ENCODE measurements around the gene DUSP15.
A peak's percentile ranks its signal among the peaks of the same experiment; 100 is the strongest.

DUSP15 gene

DNA sequence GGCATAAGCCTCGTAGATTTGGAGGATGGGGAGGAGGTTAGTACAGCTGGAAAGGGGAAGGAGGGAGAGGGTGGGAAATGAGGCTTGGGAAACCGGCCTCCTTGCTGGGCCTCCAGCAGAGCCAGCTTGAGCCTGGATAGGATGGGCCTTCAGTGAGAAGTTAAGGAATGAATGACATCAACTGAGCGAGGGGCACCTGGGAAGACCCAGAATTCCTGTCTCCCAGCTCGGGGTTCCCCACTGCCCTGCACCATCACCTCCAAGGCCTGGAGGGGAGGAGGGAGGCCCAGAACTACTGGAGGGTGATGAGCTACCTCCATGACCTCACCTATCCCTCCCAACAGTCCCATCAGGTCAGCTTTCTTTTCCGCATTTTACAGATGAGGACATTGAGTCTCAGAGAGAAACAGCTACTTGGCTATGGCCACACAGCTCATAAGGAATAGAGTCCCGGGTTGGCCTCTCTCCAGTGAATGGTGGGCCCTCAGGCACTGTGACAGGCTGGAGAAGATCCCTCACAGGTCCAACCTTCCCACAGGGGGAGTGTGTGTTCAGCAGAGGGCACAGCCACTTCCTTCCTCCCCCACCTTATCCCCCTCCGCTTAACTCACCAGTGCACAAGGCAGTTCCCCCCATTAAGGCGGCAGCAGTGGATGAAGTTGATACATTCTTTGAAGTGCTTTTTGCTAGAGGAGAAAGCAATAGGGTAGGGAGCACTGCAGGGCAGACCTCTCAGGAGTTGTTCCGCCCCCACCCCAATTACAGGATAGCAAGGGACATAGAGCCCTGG, 6.8 kb downstream of the DUSP15 start:
- no peak overlapping the region for H3K4me3 ChIP-seq (ENCODE audit: low read depth, low read length)
- in situ Hi-C loops (cut with HindIII; ENCODE audit: low pct_ligation_motif_present, low sequenced_read_pairs) = no loop called here
- TF ChIP-seq CTCF (IDR thresholded peaks at IDR 0.05; ENCODE audit: low read depth, low read length, missing control alignments) = no peak
- H3K36me3 ChIP-seq (replicated peaks) = no peaks in the 10 kb centered on the region
- no peak overlapping the region for H3K27ac ChIP-seq
- peaks cover 9% of the 10 kb centered on the region for H3K27me3 ChIP-seq (replicated peaks)
- DNase-seq = no peak

- H3K4me3 ChIP-seq (ENCODE audit: low read depth, low read length) = no peak overlapping the region
- in situ Hi-C loops (cut with HindIII; ENCODE audit: low pct_ligation_motif_present, low sequenced_read_pairs) = no loop called here
- H3K27ac ChIP-seq = no peak overlapping the region
- TF ChIP-seq CTCF (IDR thresholded peaks at IDR 0.05; ENCODE audit: low read depth, low read length, missing control alignments) = no peak
- DNase-seq = no peak
- no peaks in the 10 kb centered on the region for H3K36me3 ChIP-seq (replicated peaks)
- H3K27me3 ChIP-seq (replicated peaks) = peaks cover 11% of the 10 kb centered on the region
Measured at GRCh38 chr20:31862506-31862905, 7.8 kb downstream of the DUSP15 start.

DNA sequence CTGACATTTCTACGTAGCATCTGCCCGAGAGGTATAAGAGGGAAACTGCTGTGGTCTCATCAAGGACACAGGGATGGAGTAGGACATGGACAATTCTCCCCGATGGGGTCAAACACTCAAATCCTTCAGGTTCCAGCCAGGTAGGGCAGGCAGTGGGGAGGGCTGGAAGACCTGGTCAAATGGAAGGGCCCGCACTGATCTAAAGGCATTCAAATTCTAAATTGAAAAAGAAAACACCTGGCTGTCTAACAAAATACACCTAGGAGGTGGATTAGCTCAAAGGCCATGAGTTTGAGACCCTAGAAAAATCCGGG, 8.2 kb downstream of the DUSP15 start:
- peaks cover 11% of the 10 kb centered on the region for H3K27me3 ChIP-seq (replicated peaks)
- H3K27ac ChIP-seq = no peak overlapping the region
- in situ Hi-C loops (cut with HindIII; ENCODE audit: low pct_ligation_motif_present, low sequenced_read_pairs) = no loop called here
- no peak for TF ChIP-seq CTCF (IDR thresholded peaks at IDR 0.05; ENCODE audit: low read depth, low read length, missing control alignments)
- no peaks in the 10 kb centered on the region for H3K36me3 ChIP-seq (replicated peaks)
- no peak for DNase-seq
- no peak overlapping the region for H3K4me3 ChIP-seq (ENCODE audit: low read depth, low read length)

- Histone ChIP-seq H3K36me3 (replicated peaks) (no peaks in the 10 kb centered on the region), H3K27me3 (replicated peaks) (peaks cover 11% of the 10 kb centered on the region), H3K27ac (no peak overlapping the region), H3K4me3 (ENCODE audit: low read depth, low read length) (peak overlapping the region; percentile 44)
- in situ Hi-C loops (cut with HindIII; ENCODE audit: low pct_ligation_motif_present, low sequenced_read_pairs) = no loop called here
- no peak for TF ChIP-seq CTCF (IDR thresholded peaks at IDR 0.05; ENCODE audit: low read depth, low read length, missing control alignments)
- no peak for DNase-seq
Measured at GRCh38 chr20:31861385-31862156, 8.8 kb downstream of the DUSP15 start.

GRCh38 chr20:31861135-31861384, 9.3 kb downstream of the DUSP15 start:
- no peak for DNase-seq
- Histone ChIP-seq H3K4me3 (ENCODE audit: low read depth, low read length) (peak overlapping the region; percentile 44), H3K27me3 (replicated peaks) (peaks cover 11% of the 10 kb centered on the region), H3K27ac (no peak overlapping the region), H3K36me3 (replicated peaks) (no peaks in the 10 kb centered on the region)
- no peak for TF ChIP-seq CTCF (IDR thresholded peaks at IDR 0.05; ENCODE audit: low read depth, low read length, missing control alignments)
- in situ Hi-C loops (cut with HindIII; ENCODE audit: low pct_ligation_motif_present, low sequenced_read_pairs) = no loop called here
